Endothelial cell of umbilical vein (primary cell): ENCODE results near the gene TEX54. TPM values are rescaled to one million over a fixed set of nuclear protein-coding genes. Genes with fewer than 3 reads are reported as not detected.
A peak's percentile ranks its signal among the peaks of the same experiment; 100 is the strongest.

Experiments
- BruUV-seq: library from RNA; stranded (reverse); fragments of 400-500 nt; replicated peaks from 2 replicates; lab custom pipeline; 2021; lab: Mats Ljungman, UMichigan
- CTCF ChIA-PET: fragments of 300-600, 350-600 bp; sonication (Branson Sonifier 250); formaldehyde crosslinking; loops from one replicate; lab custom pipeline; 2021; ENCODE audit warnings: antibody characterized with exemption, inconsistent platforms; lab: Charles Lee
- POLR2A ChIA-PET: fragments of 300-600, 350-600 bp; sonication (Branson Sonifier 250); formaldehyde crosslinking; loops from one replicate; lab custom pipeline; 2021; ENCODE audit warnings: antibody characterized with exemption, inconsistent platforms; lab: Charles Lee
- DNase-seq: peaks from one replicate; pipeline ENCODE4 v3.0.0-alpha.2; 2011; ENCODE audit warnings: low read depth, low spot score
- FAIRE-seq: peaks from 2 replicates; lab custom pipeline; 2011; peaks lifted over from hg19 to GRCh38; lab: Jason Lieb, UNC
- H2AFZ ChIP-seq: 2 replicates; pipeline ENCODE4 v1.6.0; 2012; ENCODE audit warnings: low read depth, low read length, control low read depth, inconsistent platforms
- H3K27ac ChIP-seq: 2 replicates; pipeline ENCODE4 v1.5.1; 2011; ENCODE audit warnings: low read depth, mild to moderate bottlenecking, control low read depth, low read length, moderate library complexity; ENCODE audit not compliant: insufficient read depth
- H3K27me3 ChIP-seq, 2 experiments: 2 replicates each; pipeline versions ENCODE4 v1.6.0 to v1.6.1; 2011; ENCODE audit warnings: low read length in 2 of 2, mixed read lengths in 1 of 2; ENCODE audit not compliant: control insufficient read depth in 2 of 2, insufficient read depth in 2 of 2
- H3K36me3 ChIP-seq, 2 experiments: 2 replicates in 1 of 2; 3 replicates in 1 of 2; pipeline ENCODE4 v1.5.1; 2011; ENCODE audit warnings: low read length in 2 of 2, mild to moderate bottlenecking in 1 of 2, moderate library complexity in 1 of 2; ENCODE audit not compliant: control insufficient read depth in 2 of 2, insufficient read depth in 2 of 2; ENCODE audit errors: extremely low read depth in 1 of 2
- H3K4me1 ChIP-seq: 3 replicates; pipeline ENCODE4 v1.5.1; 2011; ENCODE audit warnings: mild to moderate bottlenecking, low read length; ENCODE audit not compliant: control insufficient read depth, insufficient read depth; ENCODE audit errors: extremely low read depth
- H3K4me2 ChIP-seq: 2 replicates; pipeline ENCODE4 v1.6.1; 2011; ENCODE audit warnings: low read length, control low read depth, mixed read lengths; ENCODE audit not compliant: insufficient read depth
- H3K4me3 ChIP-seq, 3 experiments: fragments of 200-600 bp in 1 of 3; sonication (generic), shearing (Covaris generic) in 1 of 3; replicated peaks in 1 of 3; 2 replicates each; pipeline ENCODE4 v1.5.1; 2011 to 2016; ENCODE audit warnings: control low read depth in 3 of 3, low read length in 3 of 3, mild to moderate bottlenecking in 2 of 3, inconsistent platforms in 1 of 3, low read depth in 1 of 3, moderate library complexity in 1 of 3; ENCODE audit not compliant: insufficient read depth in 1 of 3
- H3K79me2 ChIP-seq: 2 replicates; pipeline ENCODE4 v1.6.0; 2012; ENCODE audit warnings: low read length, inconsistent platforms; ENCODE audit not compliant: control insufficient read depth, insufficient read depth
- H3K9ac ChIP-seq: replicated peaks from 2 replicates; pipeline ENCODE3; 2011; ENCODE audit warnings: low read length, control low read depth; ENCODE audit not compliant: insufficient read depth; ENCODE audit errors: extremely low read depth
- H3K9me1 ChIP-seq: replicated peaks from 3 replicates; pipeline ENCODE4 v1.6.0; 2011; ENCODE audit warnings: mild to moderate bottlenecking, low read length; ENCODE audit not compliant: control insufficient read depth, insufficient read depth; ENCODE audit errors: extremely low read depth
- H3K9me3 ChIP-seq: replicated peaks from 2 replicates; pipeline ENCODE4 v1.5.1; 2012; ENCODE audit warnings: low read length, inconsistent platforms; ENCODE audit not compliant: control insufficient read depth, insufficient read depth
- H4K20me1 ChIP-seq: replicated peaks from 2 replicates; pipeline ENCODE3; 2011; ENCODE audit warnings: mild to moderate bottlenecking, low read length; ENCODE audit not compliant: control insufficient read depth, insufficient read depth; ENCODE audit errors: extremely low read depth
- CTCF ChIP-seq, 2 donors: IDR thresholded peaks; 1 replicate in 1 of 2; 2 replicates in 1 of 2; pipeline ENCODE4 v1.5.1; 2011; ENCODE audit warnings: low read length in 2 of 2, mild to moderate bottlenecking in 2 of 2, moderate library complexity in 2 of 2, control low read depth in 1 of 2, inconsistent platforms in 1 of 2, low read depth in 1 of 2; ENCODE audit not compliant: insufficient read depth in 1 of 2; ENCODE audit errors: extremely low read depth in 1 of 2
- EZH2 ChIP-seq: IDR thresholded peaks from 2 replicates; pipeline ENCODE4 v1.6.1; 2012; ENCODE audit warnings: borderline replicate concordance, low read depth, mild to moderate bottlenecking, moderate library complexity, low read length, inconsistent platforms; ENCODE audit not compliant: severe bottlenecking
- FOS ChIP-seq: IDR thresholded peaks from 2 replicates; pipeline ENCODE4 v1.6.1; 2011; ENCODE audit warnings: mild to moderate bottlenecking, low read length, moderate library complexity, borderline replicate concordance; ENCODE audit not compliant: insufficient read depth
- GATA2 ChIP-seq: IDR thresholded peaks from 2 replicates; pipeline ENCODE4 v1.7.0; 2011; ENCODE audit warnings: low read depth, mild to moderate bottlenecking, moderate library complexity, mixed read lengths, low read length; ENCODE audit not compliant: insufficient read length, insufficient read depth
- JUN ChIP-seq: IDR thresholded peaks from 2 replicates; pipeline ENCODE4 v1.6.1; 2011; ENCODE audit warnings: borderline replicate concordance, low read depth; ENCODE audit not compliant: insufficient read length, insufficient read depth
- MAX ChIP-seq: IDR thresholded peaks from 2 replicates; pipeline ENCODE4 v1.6.1; 2011; ENCODE audit not compliant: insufficient read depth, insufficient read length
- MYC ChIP-seq: IDR thresholded peaks from one replicate; pipeline ENCODE4 v1.6.1; 2011; ENCODE audit warnings: mild to moderate bottlenecking, low read depth, low read length
- POLR2A ChIP-seq: IDR thresholded peaks from 2 replicates; pipeline ENCODE4 v1.6.1; 2012; ENCODE audit warnings: low read depth, mild to moderate bottlenecking, control low read depth, low read length
- POLR2AphosphoS5 ChIP-seq: IDR thresholded peaks from 2 replicates; pipeline ENCODE4 v1.6.1; 2012; ENCODE audit warnings: low read depth, mild to moderate bottlenecking, control low read depth, low read length, moderate library complexity; ENCODE audit not compliant: insufficient read depth
- dilution Hi-C: fragments of 300-500 bp; cut with MboI; formaldehyde crosslinking; loops from one replicate; pipeline ENCODE4 v1.15.0; 2019; ENCODE audit warnings: low sequenced_read_pairs; ENCODE audit not compliant: extremely low pct_ligation_motif_present
- intact Hi-C: fragments of 100-400 bp; cut with micrococcal nuclease; formaldehyde crosslinking; loops from one replicate; pipeline ENCODE4 v1.10.0; 2022
- polyA plus RNA-seq, 4 experiments: library from polyadenylated mRNA; depleted of rRNA in 3 of 4; stranded (reverse) in 3 of 4; unstranded in 1 of 4; fragments of >200 nt; gene quantifications; 2 replicates each; pipeline versions ENCODE4 v1.2.1 to v1.2.3, GENCODE V29; 2011 to 2012; ENCODE audit warnings: missing spikeins in 1 of 4
- total RNA-seq: library from RNA; stranded (reverse); gene quantifications from 2 replicates; pipeline ENCODE4 v1.2.3, GENCODE V29; 2021

Gene TEX54
- total and polyA plus RNA-seq, 2 donors (not counting 3 experiments of a cell fraction or from before 2014, with no cell fraction given): not detected

GRCh38 chr11:62804310-62805075, 28.1 kb downstream of the TEX54 start:
- peaks cover 22% of the 10 kb centered on the region for H3K79me2 ChIP-seq
- TSS peak; percentile 45 for BruUV-seq
- H3K27ac ChIP-seq: peak overlapping the region; percentile 57
- H3K4me2 ChIP-seq: peak overlapping the region; percentile 73
- TF ChIP-seq MAX (no peak), FOS (no peak), JUN (peak; percentile 20), MYC (no peak), POLR2A (no peak)
- POLR2A ChIA-PET: interaction anchor here (0.8 to 1.3 kb wide), 3 partner anchors 17 to 77 kb away, joined by 3 to 6 read pairs (median 6); partner anchors contain the start of gene SLC3A2
- dilution Hi-C loops: no loop called here
- H3K9me3 ChIP-seq: no peaks in the 10 kb centered on the region
- H3K9ac ChIP-seq: peak overlapping the region; percentile 89
- peaks cover 22% of the 10 kb centered on the region for H3K4me1 ChIP-seq
- H2AFZ ChIP-seq: peak overlapping the region; percentile 3
- FAIRE-seq (peak; percentile 74), DNase-seq (peak; percentile 76)
- intact Hi-C loops: loop anchor here (1.0 kb wide), 5 partner anchors 13 to 58 kb away; partner anchors contain the start of genes TMEM179B and WDR74
- H3K27me3 ChIP-seq: no peaks in the 10 kb centered on the region
- H4K20me1 ChIP-seq: no peaks in the 10 kb centered on the region
- no peaks in the 10 kb centered on the region for H3K9me1 ChIP-seq
- H3K36me3 ChIP-seq: peaks cover 17 to 25% of the 10 kb centered on the region in 2 experiments
- CTCF ChIA-PET: interaction anchor here (1.0 to 2.1 kb wide), 3 partner anchors 9 to 18 kb away, joined by 3 to 7 read pairs (median 4); partner anchors contain the start of gene TMEM179B
- peak overlapping the region; percentile 70 to 93 (median 80) for H3K4me3 ChIP-seq

GRCh38 chr11:62801071-62801470, 31.6 kb downstream of the TEX54 start:
- Histone ChIP-seq H2AFZ (no peak overlapping the region), H4K20me1 (no peaks in the 10 kb centered on the region), H3K9me3 (no peaks in the 10 kb centered on the region), H3K79me2 (peaks cover 22% of the 10 kb centered on the region), H3K36me3 (peaks cover 33 to 52% of the 10 kb centered on the region in 2 experiments), H3K27ac (no peak overlapping the region), H3K4me2 (no peak overlapping the region), H3K4me3 (no peak overlapping the region), H3K9ac (no peak overlapping the region), H3K4me1 (peaks cover 12% of the 10 kb centered on the region), H3K9me1 (no peaks in the 10 kb centered on the region), H3K27me3 (no peaks in the 10 kb centered on the region)
- dilution Hi-C loops: no loop called here
- FAIRE-seq (no peak), DNase-seq (no peak)
- intact Hi-C loops: no loop called here
- POLR2A ChIA-PET: interaction anchor here (0.6 kb wide), 1 partner anchor 29 kb away, joined by 7 read pairs; no protein-coding TSS in a partner anchor
- no TSS peak for BruUV-seq
- CTCF ChIA-PET: interaction anchor here (1.0 to 3.0 kb wide), 2 partner anchors 11 to 15 kb away, joined by 3 to 14 read pairs; partner anchors contain the start of gene TMEM179B
- TF ChIP-seq FOS (no peak), POLR2AphosphoS5 (no peak), JUN (no peak), CTCF (IDR thresholded peaks at IDR 0.05; ENCODE audit: extremely low read depth in 1 of 2, insufficient read depth in 1 of 2, low read depth in 1 of 2, low read length in 2 of 2) (no peak), EZH2 (no peak), MYC (no peak), GATA2 (no peak), POLR2A (no peak), MAX (no peak)
